ENCODE measurements around the gene FN3K.

The FN3K gene

GRCh38 chr17:82736511-82737185 lies 1.2 kb downstream of the FN3K start:
- H4K20me1 ChIP-seq (ENCODE audit: low read depth, low read length) = no peaks in the 10 kb centered on the region
- H3K9me2 ChIP-seq (replicated peaks; ENCODE audit: insufficient read depth, low read length) = no peaks in the 10 kb centered on the region
- no peak overlapping the region for H3K27ac ChIP-seq (ENCODE audit: low read depth, low read length)
- peaks cover 27% of the 10 kb centered on the region; the same call in 1 of the 2 replicates for H3K9me3 ChIP-seq (ENCODE audit: insufficient read depth, low read length)
- H3K36me3 ChIP-seq (ENCODE audit: low read length) = peaks cover 33% of the 10 kb centered on the region
- no peak overlapping the region for H3K9ac ChIP-seq (ENCODE audit: low read length)
- H3K4me3 ChIP-seq (ENCODE audit: insufficient read depth, low read length, poor library complexity, severe bottlenecking) = no peak overlapping the region
- H3K79me2 ChIP-seq (ENCODE audit: insufficient read depth, low read length) = no peaks in the 10 kb centered on the region
- no peaks in the 10 kb centered on the region for H3F3A ChIP-seq (ENCODE audit: insufficient read depth)
- no peaks in the 10 kb centered on the region for H3K27me3 ChIP-seq (ENCODE audit: low read length)
- H2AFZ ChIP-seq (ENCODE audit: low read depth, low read length, severe bottlenecking) = no peak overlapping the region
- no peak overlapping the region for H3K4me2 ChIP-seq (ENCODE audit: low read depth, low read length, poor library complexity, severe bottlenecking)
- TF ChIP-seq CTCF (IDR thresholded peaks at IDR 0.05; ENCODE audit: insufficient read depth, low read length, poor library complexity, severe bottlenecking) = no peak
- no peak for TF ChIP-seq EZH2phosphoT487 (conservative IDR thresholded peaks at IDR 0.05; ENCODE audit: low read length)

GRCh38 chr17:82737967-82738877 lies 2.8 kb downstream of the FN3K start:
- Histone ChIP-seq H4K20me1 (ENCODE audit: low read depth, low read length) (no peaks in the 10 kb centered on the region), H3K36me3 (ENCODE audit: low read length) (peaks cover 24% of the 10 kb centered on the region), H3K4me2 (ENCODE audit: low read depth, low read length, poor library complexity, severe bottlenecking) (no peak overlapping the region), H3K79me2 (ENCODE audit: insufficient read depth, low read length) (no peaks in the 10 kb centered on the region), H3K27ac (ENCODE audit: low read depth, low read length) (no peak overlapping the region), H3K9me3 (ENCODE audit: insufficient read depth, low read length) (peaks cover 23% of the 10 kb centered on the region; the same call in 1 of the 2 replicates), H3K9ac (ENCODE audit: low read length) (no peak overlapping the region), H3K4me3 (ENCODE audit: insufficient read depth, low read length, poor library complexity, severe bottlenecking) (no peak overlapping the region), H3K9me2 (replicated peaks; ENCODE audit: insufficient read depth, low read length) (no peaks in the 10 kb centered on the region), H3K27me3 (ENCODE audit: low read length) (no peaks in the 10 kb centered on the region), H2AFZ (ENCODE audit: low read depth, low read length, severe bottlenecking) (no peak overlapping the region), H3F3A (ENCODE audit: insufficient read depth) (no peaks in the 10 kb centered on the region)
- no peak for TF ChIP-seq EZH2phosphoT487 (conservative IDR thresholded peaks at IDR 0.05; ENCODE audit: low read length)
- no peak for TF ChIP-seq CTCF (IDR thresholded peaks at IDR 0.05; ENCODE audit: insufficient read depth, low read length, poor library complexity, severe bottlenecking)

GRCh38 chr17:82740906-82741759 lies 5.7 kb downstream of the FN3K start:
- Histone ChIP-seq H2AFZ (ENCODE audit: low read depth, low read length, severe bottlenecking) (no peak overlapping the region), H3K4me3 (ENCODE audit: insufficient read depth, low read length, poor library complexity, severe bottlenecking) (no peak overlapping the region), H3K27ac (ENCODE audit: low read depth, low read length) (no peak overlapping the region), H3K9me2 (replicated peaks; ENCODE audit: insufficient read depth, low read length) (no peaks in the 10 kb centered on the region), H4K20me1 (ENCODE audit: low read depth, low read length) (no peaks in the 10 kb centered on the region), H3K79me2 (ENCODE audit: insufficient read depth, low read length) (no peaks in the 10 kb centered on the region), H3K36me3 (ENCODE audit: low read length) (peaks cover 19% of the 10 kb centered on the region), H3K9ac (ENCODE audit: low read length) (no peak overlapping the region), H3K27me3 (ENCODE audit: low read length) (no peaks in the 10 kb centered on the region), H3K9me3 (ENCODE audit: insufficient read depth, low read length) (peaks cover 19% of the 10 kb centered on the region; the same call in 1 of the 2 replicates), H3F3A (ENCODE audit: insufficient read depth) (no peaks in the 10 kb centered on the region), H3K4me2 (ENCODE audit: low read depth, low read length, poor library complexity, severe bottlenecking) (no peak overlapping the region)
- TF ChIP-seq CTCF (IDR thresholded peaks at IDR 0.05; ENCODE audit: insufficient read depth, low read length, poor library complexity, severe bottlenecking) = no peak
- no peak for TF ChIP-seq EZH2phosphoT487 (conservative IDR thresholded peaks at IDR 0.05; ENCODE audit: low read length)
